VCaP (cell line): ENCODE measurements around the gene LPCAT1.

Experiments
- H3K27ac ChIP-seq: fragments of 450-650 bp; 2 replicates; pipeline ENCODE4 v1.5.1; 2017
- TF ChIP-seq, protein P1 (sequence below): fragments of 450-650 bp; conservative IDR thresholded peaks from 2 replicates; pipeline ENCODE4 v1.5.1; 2017; ENCODE audit warnings: mild to moderate bottlenecking, moderate library complexity

Gene LPCAT1

DNA sequence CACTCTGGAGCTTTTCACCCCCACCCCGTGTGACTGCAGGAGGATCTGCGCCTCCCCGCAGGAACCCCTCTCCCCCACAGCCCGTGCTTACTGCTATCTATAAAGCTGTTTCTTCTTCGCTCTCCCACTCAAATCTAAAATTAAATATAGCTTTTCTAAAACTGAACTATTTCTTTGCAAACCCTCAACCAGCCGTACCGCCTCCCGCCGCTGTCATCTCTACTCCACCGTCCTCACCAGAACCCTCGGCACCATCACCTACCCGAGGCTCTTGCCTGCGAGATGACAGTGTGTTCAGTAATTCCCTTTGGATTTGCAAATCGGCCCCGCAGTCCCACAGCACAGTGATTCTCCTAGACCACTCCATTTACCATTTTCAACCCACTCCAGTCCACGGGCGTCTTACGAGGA, 13.6 kb downstream of the LPCAT1 start:
- H3K27ac ChIP-seq: no peak overlapping the region
- TF ChIP-seq, protein P1, sequence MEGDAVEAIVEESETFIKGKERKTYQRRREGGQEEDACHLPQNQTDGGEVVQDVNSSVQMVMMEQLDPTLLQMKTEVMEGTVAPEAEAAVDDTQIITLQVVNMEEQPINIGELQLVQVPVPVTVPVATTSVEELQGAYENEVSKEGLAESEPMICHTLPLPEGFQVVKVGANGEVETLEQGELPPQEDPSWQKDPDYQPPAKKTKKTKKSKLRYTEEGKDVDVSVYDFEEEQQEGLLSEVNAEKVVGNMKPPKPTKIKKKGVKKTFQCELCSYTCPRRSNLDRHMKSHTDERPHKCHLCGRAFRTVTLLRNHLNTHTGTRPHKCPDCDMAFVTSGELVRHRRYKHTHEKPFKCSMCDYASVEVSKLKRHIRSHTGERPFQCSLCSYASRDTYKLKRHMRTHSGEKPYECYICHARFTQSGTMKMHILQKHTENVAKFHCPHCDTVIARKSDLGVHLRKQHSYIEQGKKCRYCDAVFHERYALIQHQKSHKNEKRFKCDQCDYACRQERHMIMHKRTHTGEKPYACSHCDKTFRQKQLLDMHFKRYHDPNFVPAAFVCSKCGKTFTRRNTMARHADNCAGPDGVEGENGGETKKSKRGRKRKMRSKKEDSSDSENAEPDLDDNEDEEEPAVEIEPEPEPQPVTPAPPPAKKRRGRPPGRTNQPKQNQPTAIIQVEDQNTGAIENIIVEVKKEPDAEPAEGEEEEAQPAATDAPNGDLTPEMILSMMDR: no peak

DNA sequence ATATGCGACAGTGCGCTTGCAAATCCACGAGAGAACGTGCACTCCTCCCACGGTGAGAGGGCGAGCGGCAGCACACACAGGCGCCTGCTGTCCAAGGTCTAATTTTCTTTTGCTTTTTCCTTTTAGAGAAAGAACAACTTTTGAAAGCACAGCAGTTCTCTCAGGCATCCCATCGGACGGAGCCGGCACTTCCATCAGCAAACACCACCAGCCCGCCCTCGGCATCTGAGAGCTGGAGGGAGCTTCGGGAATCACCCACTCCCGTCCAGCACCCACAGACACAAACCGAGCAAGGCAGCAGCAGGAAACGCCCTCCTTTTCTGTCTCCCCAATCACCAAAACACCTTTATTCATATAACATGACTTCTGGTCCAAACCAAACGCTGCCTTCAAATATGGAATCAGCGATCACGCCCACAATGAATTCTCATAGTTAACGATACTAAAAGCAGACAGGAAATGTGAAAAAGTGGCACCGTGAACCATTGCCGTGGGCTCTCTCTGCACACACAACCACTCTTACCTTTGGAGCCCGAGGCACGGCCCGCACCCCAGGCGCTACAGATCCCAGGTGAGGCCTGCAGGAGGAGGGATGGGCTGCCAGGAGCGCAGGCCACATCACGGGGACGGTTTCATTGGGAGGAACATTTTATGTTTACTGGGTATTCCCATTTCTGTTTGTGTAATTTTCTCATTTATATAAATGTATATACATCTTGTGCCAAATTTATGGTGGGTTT, 14.2 kb downstream of the LPCAT1 start:
- TF ChIP-seq, protein P1: no peak
- no peak overlapping the region for H3K27ac ChIP-seq

DNA sequence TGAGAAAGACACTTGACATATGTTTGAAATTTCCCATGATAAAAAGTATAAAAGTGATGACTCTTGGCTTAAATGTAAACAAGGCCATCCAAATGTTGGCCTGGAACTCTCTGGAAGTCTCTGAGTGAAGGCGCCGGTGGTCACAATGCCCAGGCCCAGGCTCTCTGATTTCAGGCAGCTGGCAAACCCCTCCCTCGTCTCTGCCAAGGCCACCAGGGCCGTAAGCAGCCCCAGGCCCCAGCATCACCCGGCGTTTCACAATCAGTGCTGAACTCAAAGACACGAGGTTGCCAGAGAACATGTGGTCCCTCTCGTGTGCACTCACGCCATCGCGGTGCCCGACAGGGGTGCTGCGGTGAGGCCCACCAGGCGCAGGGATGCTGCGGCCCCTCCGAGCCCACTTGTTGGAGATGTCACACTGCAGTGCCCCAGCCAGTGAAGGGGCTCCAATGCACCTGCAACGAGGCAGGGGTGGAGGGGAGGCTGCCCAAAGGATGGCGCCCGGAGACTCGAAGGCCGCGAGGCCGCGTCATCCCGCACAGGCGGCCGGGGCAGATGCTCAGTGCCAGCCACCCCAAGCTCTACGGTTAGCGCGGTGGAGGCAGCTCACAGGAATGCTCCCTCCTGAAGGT, 15.0 kb downstream of the LPCAT1 start:
- no peak overlapping the region for H3K27ac ChIP-seq
- TF ChIP-seq, protein P1: no peak

DNA sequence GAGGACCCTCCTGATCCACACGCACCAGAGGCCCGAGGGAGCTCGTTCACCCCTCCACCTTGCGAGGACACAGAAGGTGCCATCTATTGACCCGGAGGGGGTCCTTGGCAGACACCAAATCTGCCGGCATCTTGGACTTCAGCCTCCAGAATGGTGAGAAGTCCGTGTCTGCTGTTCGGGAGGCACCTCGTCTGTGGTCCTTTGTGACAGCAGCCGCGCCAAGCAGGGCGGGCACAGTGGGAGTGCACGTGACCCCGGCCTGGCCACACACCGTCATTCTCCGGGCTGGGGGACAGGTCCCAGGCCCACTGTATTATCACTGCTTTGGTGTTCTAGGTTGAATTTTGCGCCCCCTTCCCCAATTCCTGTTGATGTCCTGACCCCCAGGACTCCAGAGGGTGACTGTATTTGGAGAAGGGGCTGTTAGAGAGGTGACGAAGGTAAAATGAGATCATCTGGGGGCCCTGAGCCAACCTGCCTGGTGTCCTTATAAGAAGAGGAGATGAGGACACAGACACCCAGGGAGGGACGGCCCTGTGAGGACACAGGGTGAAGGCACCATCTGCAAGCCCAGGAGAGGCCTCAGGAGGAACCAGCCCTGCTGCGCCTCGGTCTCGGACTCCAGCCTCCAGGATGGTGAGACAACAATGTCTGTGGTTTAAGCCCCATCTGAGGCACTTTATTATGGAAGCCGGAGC, 15.7 kb downstream of the LPCAT1 start:
- H3K27ac ChIP-seq: no peak overlapping the region
- TF ChIP-seq, protein P1: no peak

DNA sequence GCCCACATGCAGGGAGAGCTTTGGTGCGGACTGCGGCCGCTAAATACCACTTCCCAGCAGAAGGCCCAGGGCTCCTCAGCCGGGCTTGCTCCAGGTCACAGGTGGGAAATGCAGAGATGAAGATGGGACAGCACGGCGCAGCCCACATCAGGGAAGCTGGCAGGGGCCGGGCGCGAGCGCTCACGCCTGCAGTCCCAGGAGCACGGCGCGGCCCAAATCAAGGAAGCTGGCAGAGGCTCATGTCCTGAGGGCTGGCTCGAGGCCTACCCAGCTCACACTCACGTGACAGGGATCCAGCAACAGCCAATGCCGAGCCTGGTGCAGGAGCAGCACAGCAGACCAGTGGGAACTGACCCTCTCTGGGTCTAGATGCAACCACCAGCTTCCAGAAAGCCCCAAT, 16.3 kb downstream of the LPCAT1 start:
- TF ChIP-seq, protein P1: no peak
- H3K27ac ChIP-seq: no peak overlapping the region

DNA sequence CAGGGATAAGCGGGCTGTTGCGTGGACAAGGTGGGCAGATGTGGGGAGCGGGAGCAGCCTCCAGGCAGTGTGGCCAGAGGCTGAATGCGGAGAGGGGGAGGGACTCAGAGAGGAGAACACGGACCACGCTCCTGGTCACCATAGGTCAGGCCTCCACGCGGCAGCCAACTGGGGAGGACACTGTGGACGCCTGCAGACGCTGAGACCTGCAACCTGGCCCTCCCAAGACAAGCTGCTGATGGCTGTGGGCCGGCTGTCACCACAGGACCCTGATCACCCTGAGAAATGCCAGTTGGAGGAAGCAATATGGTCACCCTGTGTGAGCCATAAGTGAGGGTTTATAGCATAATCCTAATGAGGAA, 16.8 kb downstream of the LPCAT1 start:
- no peak overlapping the region for H3K27ac ChIP-seq
- TF ChIP-seq, protein P1: no peak

DNA sequence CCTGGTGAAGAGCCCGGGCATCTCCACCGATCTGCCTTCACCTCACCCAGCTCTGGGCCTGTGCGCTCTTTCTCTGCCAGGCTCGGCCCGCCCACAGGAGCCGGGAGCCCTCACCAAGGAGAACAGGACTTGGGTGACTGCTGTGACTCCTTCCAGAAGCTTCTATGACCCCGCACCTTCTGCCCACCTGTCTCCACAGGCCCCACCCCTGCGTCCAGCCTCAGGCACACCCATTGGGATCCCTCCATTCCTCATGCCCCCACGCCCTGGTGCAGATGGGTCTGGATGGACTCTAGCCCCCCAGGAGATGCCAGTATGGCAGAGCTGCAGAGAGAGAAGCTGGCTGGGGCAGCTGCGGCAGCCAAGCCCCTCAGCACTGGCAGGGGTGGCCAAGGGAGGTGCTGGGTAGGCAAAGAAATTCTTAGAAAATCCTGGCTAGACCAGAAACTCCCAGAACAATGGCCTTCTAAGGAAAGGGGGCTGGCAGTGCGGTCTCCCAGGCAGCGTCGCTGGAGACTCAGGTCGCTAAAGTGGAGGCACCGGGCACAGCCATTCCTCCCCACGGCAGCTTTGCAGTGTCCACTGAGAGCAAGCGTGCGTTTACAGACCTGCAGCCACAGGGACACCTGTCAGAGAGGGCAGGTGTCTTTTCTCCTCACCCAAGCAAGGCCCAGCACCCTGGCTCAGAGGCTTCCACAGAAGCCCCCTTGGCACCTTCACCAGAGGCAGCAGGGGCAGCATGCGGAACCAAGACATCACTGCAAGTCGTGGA, 17.3 kb downstream of the LPCAT1 start:
- no peak overlapping the region for H3K27ac ChIP-seq
- TF ChIP-seq, protein P1: no peak
